H1 (cell line): ENCODE data around the gene ZNF20. TPM values are rescaled to one million over a fixed set of nuclear protein-coding genes. Genes with fewer than 3 reads are reported as not detected.

Experiments
- FOSL1 ChIP-seq: IDR thresholded peaks from 2 replicates; pipeline ENCODE4 v1.6.1; 2011; ENCODE audit warnings: mild to moderate bottlenecking, low read depth, low read length, moderate library complexity; ENCODE audit not compliant: insufficient read depth
- GABPA ChIP-seq: IDR thresholded peaks from 2 replicates; pipeline ENCODE4 v1.6.1; 2011; ENCODE audit warnings: mild to moderate bottlenecking, low read length, moderate library complexity, borderline replicate concordance; ENCODE audit not compliant: insufficient read depth
- KDM5A ChIP-seq: fragments of 200-600 bp; IDR thresholded peaks from 2 replicates; pipeline ENCODE4 v1.7.1; 2012; ENCODE audit warnings: mild to moderate bottlenecking, low read length, inconsistent platforms, mixed read lengths
- PHF8 ChIP-seq: fragments of 200-600 bp; sonication (generic); conservative IDR thresholded peaks from 2 replicates; pipeline ENCODE4 v1.7.1; 2012; ENCODE audit warnings: low read depth, mild to moderate bottlenecking, inconsistent platforms, low read length, moderate library complexity
- SIRT6 ChIP-seq: IDR thresholded peaks from one replicate; pipeline ENCODE4 v1.7.1; 2012; ENCODE audit warnings: low read length, inconsistent platforms
- SRF ChIP-seq: IDR thresholded peaks from 2 replicates; pipeline ENCODE4 v1.6.1; 2011; ENCODE audit warnings: mild to moderate bottlenecking, low read depth, low read length, moderate library complexity
- TCF12 ChIP-seq: IDR thresholded peaks from 2 replicates; pipeline ENCODE4 v1.6.1; 2011; ENCODE audit warnings: low read depth, mild to moderate bottlenecking, low read length
- ZNF274 ChIP-seq: IDR thresholded peaks from 2 replicates; pipeline ENCODE4 v1.7.0; 2012; ENCODE audit warnings: low read length, borderline replicate concordance; ENCODE audit errors: extremely low read depth
- polyA plus RNA-seq, 7 experiments: library from polyadenylated mRNA; depleted of rRNA in 3 of 7; stranded (reverse) in 5 of 7; unstranded in 2 of 7; fragments of >200 nt in 5 of 7; fragments of 200-250 nt in 2 of 7; gene quantifications; 1 replicate in 5 of 7; 2 replicates in 1 of 7; 4 replicates in 1 of 7; pipeline versions ENCODE4 v1.2.1 to v1.2.3, GENCODE V29; 2011 to 2013; ENCODE audit warnings: missing spikeins in 2 of 7, mixed read lengths in 2 of 7
- total RNA-seq: library from RNA; stranded (reverse); fragmentation: NEBNext Ultra II Directional; extraction: Animal tissue kit (Norgen Biotek cat#: 25700); gene quantifications from 2 replicates; pipeline ENCODE4 v1.2.1, GENCODE V29; 2021
- TF ChIP-seq, protein P1 (sequence below): fragments of 300-600 bp; sonication (generic); IDR thresholded peaks from 2 replicates; pipeline ENCODE4 v1.7.1; 2012; ENCODE audit warnings: low read length, moderate library complexity, mild to moderate bottlenecking, inconsistent platforms; ENCODE audit not compliant: insufficient replicate concordance
- TF ChIP-seq, protein P2 (sequence below): IDR thresholded peaks from 2 replicates; pipeline ENCODE4 v1.6.1; 2012; ENCODE audit warnings: inconsistent platforms

Gene ZNF20
- total and polyA plus RNA-seq, 2 of the 8 experiments (the other 6 are each of a cell fraction or from before 2014, with no cell fraction given), result 1.6 to 9.0 TPM

GRCh38 chr19:12092065-12092867 lies 47.9 kb downstream of the ZNF20 start (continued):
- TF ChIP-seq, protein P1, sequence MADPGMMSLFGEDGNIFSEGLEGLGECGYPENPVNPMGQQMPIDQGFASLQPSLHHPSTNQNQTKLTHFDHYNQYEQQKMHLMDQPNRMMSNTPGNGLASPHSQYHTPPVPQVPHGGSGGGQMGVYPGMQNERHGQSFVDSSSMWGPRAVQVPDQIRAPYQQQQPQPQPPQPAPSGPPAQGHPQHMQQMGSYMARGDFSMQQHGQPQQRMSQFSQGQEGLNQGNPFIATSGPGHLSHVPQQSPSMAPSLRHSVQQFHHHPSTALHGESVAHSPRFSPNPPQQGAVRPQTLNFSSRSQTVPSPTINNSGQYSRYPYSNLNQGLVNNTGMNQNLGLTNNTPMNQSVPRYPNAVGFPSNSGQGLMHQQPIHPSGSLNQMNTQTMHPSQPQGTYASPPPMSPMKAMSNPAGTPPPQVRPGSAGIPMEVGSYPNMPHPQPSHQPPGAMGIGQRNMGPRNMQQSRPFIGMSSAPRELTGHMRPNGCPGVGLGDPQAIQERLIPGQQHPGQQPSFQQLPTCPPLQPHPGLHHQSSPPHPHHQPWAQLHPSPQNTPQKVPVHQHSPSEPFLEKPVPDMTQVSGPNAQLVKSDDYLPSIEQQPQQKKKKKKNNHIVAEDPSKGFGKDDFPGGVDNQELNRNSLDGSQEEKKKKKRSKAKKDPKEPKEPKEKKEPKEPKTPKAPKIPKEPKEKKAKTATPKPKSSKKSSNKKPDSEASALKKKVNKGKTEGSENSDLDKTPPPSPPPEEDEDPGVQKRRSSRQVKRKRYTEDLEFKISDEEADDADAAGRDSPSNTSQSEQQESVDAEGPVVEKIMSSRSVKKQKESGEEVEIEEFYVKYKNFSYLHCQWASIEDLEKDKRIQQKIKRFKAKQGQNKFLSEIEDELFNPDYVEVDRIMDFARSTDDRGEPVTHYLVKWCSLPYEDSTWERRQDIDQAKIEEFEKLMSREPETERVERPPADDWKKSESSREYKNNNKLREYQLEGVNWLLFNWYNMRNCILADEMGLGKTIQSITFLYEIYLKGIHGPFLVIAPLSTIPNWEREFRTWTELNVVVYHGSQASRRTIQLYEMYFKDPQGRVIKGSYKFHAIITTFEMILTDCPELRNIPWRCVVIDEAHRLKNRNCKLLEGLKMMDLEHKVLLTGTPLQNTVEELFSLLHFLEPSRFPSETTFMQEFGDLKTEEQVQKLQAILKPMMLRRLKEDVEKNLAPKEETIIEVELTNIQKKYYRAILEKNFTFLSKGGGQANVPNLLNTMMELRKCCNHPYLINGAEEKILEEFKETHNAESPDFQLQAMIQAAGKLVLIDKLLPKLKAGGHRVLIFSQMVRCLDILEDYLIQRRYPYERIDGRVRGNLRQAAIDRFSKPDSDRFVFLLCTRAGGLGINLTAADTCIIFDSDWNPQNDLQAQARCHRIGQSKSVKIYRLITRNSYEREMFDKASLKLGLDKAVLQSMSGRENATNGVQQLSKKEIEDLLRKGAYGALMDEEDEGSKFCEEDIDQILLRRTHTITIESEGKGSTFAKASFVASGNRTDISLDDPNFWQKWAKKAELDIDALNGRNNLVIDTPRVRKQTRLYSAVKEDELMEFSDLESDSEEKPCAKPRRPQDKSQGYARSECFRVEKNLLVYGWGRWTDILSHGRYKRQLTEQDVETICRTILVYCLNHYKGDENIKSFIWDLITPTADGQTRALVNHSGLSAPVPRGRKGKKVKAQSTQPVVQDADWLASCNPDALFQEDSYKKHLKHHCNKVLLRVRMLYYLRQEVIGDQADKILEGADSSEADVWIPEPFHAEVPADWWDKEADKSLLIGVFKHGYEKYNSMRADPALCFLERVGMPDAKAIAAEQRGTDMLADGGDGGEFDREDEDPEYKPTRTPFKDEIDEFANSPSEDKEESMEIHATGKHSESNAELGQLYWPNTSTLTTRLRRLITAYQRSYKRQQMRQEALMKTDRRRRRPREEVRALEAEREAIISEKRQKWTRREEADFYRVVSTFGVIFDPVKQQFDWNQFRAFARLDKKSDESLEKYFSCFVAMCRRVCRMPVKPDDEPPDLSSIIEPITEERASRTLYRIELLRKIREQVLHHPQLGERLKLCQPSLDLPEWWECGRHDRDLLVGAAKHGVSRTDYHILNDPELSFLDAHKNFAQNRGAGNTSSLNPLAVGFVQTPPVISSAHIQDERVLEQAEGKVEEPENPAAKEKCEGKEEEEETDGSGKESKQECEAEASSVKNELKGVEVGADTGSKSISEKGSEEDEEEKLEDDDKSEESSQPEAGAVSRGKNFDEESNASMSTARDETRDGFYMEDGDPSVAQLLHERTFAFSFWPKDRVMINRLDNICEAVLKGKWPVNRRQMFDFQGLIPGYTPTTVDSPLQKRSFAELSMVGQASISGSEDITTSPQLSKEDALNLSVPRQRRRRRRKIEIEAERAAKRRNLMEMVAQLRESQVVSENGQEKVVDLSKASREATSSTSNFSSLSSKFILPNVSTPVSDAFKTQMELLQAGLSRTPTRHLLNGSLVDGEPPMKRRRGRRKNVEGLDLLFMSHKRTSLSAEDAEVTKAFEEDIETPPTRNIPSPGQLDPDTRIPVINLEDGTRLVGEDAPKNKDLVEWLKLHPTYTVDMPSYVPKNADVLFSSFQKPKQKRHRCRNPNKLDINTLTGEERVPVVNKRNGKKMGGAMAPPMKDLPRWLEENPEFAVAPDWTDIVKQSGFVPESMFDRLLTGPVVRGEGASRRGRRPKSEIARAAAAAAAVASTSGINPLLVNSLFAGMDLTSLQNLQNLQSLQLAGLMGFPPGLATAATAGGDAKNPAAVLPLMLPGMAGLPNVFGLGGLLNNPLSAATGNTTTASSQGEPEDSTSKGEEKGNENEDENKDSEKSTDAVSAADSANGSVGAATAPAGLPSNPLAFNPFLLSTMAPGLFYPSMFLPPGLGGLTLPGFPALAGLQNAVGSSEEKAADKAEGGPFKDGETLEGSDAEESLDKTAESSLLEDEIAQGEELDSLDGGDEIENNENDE, result no peak
- TF ChIP-seq ZNF274 (no peak), GABPA (no peak), SIRT6 (no peak), PHF8 (peak; percentile 67), KDM5A (no peak), TCF12 (no peak), FOSL1 (no peak), SRF (no peak)
- TF ChIP-seq, protein P2, sequence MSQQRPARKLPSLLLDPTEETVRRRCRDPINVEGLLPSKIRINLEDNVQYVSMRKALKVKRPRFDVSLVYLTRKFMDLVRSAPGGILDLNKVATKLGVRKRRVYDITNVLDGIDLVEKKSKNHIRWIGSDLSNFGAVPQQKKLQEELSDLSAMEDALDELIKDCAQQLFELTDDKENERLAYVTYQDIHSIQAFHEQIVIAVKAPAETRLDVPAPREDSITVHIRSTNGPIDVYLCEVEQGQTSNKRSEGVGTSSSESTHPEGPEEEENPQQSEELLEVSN, result no peak; the same call in 1 of the 2 replicates
